Measurements from ENCODE around the gene MCCD1. TPM values are rescaled to one million over a fixed set of nuclear protein-coding genes. Genes with fewer than 3 reads are reported as not detected.
A peak's percentile ranks its signal among the peaks of the same experiment; 100 is the strongest.

The MCCD1 gene
- total RNA-seq, 2 donors from 2014 or later, result not detected

DNA sequence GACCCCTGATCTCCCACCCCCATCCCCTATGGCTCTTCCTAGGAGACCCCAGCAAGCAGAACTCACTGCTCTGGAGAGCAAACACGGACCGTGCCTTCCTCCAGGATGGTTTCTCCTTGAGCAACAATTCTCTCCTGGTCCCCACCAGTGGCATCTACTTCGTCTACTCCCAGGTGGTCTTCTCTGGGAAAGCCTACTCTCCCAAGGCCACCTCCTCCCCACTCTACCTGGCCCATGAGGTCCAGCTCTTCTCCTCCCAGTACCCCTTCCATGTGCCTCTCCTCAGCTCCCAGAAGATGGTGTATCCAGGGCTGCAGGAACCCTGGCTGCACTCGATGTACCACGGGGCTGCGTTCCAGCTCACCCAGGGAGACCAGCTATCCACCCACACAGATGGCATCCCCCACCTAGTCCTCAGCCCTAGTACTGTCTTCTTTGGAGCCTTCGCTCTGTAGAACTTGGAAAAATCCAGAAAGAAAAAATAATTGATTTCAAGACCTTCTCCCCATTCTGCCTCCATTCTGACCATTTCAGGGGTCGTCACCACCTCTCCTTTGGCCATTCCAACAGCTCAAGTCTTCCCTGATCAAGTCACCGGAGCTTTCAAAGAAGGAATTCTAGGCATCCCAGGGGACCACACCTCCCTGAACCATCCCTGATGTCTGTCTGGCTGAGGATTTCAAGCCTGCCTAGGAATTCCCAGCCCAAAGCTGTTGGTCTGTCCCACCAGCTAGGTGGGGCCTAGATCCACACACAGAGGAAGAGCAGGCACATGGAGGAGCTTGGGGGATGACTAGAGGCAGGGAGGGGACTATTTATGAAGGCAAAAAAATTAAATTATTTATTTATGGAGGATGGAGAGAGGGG lies 44.7 kb downstream of the MCCD1 start:
- no peaks in the 10 kb centered on the region for H3K4me1 ChIP-seq
- no peaks in the 10 kb centered on the region for H3K9me3 ChIP-seq
- no peaks in the 10 kb centered on the region for H3K36me3 ChIP-seq
- no peak overlapping the region for H3K9ac ChIP-seq (ENCODE audit: low read depth in 2 of 2, low read length in 2 of 2)
- H3K27ac ChIP-seq, result no peak overlapping the region
- intact Hi-C loops (cut with DNase I), result no loop called here
- no peak overlapping the region for H3K4me3 ChIP-seq
- TF ChIP-seq, protein P1, sequence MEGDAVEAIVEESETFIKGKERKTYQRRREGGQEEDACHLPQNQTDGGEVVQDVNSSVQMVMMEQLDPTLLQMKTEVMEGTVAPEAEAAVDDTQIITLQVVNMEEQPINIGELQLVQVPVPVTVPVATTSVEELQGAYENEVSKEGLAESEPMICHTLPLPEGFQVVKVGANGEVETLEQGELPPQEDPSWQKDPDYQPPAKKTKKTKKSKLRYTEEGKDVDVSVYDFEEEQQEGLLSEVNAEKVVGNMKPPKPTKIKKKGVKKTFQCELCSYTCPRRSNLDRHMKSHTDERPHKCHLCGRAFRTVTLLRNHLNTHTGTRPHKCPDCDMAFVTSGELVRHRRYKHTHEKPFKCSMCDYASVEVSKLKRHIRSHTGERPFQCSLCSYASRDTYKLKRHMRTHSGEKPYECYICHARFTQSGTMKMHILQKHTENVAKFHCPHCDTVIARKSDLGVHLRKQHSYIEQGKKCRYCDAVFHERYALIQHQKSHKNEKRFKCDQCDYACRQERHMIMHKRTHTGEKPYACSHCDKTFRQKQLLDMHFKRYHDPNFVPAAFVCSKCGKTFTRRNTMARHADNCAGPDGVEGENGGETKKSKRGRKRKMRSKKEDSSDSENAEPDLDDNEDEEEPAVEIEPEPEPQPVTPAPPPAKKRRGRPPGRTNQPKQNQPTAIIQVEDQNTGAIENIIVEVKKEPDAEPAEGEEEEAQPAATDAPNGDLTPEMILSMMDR (IDR thresholded peaks at IDR 0.05), result no peak
- H3K27me3 ChIP-seq, result no peaks in the 10 kb centered on the region
- DNase-seq, result no peak

DNA sequence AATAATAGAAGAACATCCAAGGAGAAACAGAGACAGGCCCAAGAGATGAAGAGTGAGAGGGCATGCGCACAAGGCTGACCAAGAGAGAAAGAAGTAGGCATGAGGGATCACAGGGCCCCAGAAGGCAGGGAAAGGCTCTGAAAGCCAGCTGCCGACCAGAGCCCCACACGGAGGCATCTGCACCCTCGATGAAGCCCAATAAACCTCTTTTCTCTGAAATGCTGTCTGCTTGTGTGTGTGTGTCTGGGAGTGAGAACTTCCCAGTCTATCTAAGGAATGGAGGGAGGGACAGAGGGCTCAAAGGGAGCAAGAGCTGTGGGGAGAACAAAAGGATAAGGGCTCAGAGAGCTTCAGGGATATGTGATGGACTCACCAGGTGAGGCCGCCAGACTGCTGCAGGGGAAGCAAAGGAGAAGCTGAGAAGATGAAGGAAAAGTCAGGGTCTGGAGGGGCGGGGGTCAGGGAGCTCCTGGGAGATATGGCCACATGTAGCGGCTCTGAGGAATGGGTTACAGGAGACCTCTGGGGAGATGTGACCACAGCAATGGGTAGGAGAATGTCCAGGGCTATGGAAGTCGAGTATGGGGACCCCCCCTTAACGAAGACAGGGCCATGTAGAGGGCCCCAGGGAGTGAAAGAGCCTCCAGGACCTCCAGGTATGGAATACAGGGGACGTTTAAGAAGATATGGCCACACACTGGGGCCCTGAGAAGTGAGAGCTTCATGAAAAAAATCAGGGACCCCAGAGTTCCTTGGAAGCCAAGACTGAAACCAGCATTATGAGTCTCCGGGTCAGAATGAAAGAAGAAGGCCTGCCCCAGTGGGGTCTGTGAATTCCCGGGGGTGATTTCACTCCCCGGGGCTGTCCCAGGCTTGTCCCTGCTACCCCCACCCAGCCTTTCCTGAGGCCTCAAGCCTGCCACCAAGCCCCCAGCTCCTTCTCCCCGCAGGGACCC lies 45.6 kb downstream of the MCCD1 start:
- TF ChIP-seq, protein P1 (IDR thresholded peaks at IDR 0.05), result no peak
- no peaks in the 10 kb centered on the region for H3K9me3 ChIP-seq
- H3K4me1 ChIP-seq, result no peaks in the 10 kb centered on the region
- H3K27me3 ChIP-seq, result no peaks in the 10 kb centered on the region
- intact Hi-C loops (cut with DNase I), result no loop called here
- H3K27ac ChIP-seq, result peak overlapping the region; percentile 1
- no peak overlapping the region for H3K9ac ChIP-seq (ENCODE audit: low read depth in 2 of 2, low read length in 2 of 2)
- H3K4me3 ChIP-seq, result no peak overlapping the region
- no peaks in the 10 kb centered on the region for H3K36me3 ChIP-seq
- DNase-seq, result no peak

DNA sequence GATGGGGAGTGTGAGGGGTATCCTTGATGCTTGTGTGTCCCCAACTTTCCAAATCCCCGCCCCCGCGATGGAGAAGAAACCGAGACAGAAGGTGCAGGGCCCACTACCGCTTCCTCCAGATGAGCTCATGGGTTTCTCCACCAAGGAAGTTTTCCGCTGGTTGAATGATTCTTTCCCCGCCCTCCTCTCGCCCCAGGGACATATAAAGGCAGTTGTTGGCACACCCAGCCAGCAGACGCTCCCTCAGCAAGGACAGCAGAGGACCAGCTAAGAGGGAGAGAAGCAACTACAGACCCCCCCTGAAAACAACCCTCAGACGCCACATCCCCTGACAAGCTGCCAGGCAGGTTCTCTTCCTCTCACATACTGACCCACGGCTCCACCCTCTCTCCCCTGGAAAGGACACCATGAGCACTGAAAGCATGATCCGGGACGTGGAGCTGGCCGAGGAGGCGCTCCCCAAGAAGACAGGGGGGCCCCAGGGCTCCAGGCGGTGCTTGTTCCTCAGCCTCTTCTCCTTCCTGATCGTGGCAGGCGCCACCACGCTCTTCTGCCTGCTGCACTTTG lies 46.7 kb downstream of the MCCD1 start, which contains the start of gene TNF:
Gene TNF, plus strand, starts transcription at position 231 of the 567 bp plus-strand sequence. Its CDS starts 177 bp downstream, at position 408.
- Histone ChIP-seq H3K27me3 (no peaks in the 10 kb centered on the region), H3K9me3 (no peaks in the 10 kb centered on the region), H3K36me3 (no peaks in the 10 kb centered on the region), H3K27ac (peak within 1 kb of the TSS; percentile 34), H3K9ac (ENCODE audit: low read depth in 2 of 2, low read length in 2 of 2) (peak within 1 kb of the TSS; percentile 13 to 46), H3K4me3 (peak within 1 kb of the TSS; percentile 34), H3K4me1 (peaks cover under 1% of the 10 kb centered on the region)
- TF ChIP-seq, protein P1 (IDR thresholded peaks at IDR 0.05), result no peak
- DNase-seq, result peak; percentile 62
- intact Hi-C loops (cut with DNase I), result no loop called here

DNA sequence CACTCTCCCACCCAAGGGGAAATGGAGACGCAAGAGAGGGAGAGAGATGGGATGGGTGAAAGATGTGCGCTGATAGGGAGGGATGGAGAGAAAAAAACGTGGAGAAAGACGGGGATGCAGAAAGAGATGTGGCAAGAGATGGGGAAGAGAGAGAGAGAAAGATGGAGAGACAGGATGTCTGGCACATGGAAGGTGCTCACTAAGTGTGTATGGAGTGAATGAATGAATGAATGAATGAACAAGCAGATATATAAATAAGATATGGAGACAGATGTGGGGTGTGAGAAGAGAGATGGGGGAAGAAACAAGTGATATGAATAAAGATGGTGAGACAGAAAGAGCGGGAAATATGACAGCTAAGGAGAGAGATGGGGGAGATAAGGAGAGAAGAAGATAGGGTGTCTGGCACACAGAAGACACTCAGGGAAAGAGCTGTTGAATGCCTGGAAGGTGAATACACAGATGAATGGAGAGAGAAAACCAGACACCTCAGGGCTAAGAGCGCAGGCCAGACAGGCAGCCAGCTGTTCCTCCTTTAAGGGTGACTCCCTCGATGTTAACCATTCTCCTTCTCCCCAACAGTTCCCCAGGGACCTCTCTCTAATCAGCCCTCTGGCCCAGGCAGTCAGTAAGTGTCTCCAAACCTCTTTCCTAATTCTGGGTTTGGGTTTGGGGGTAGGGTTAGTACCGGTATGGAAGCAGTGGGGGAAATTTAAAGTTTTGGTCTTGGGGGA lies 47.4 kb downstream of the MCCD1 start:
- H3K27me3 ChIP-seq, result no peaks in the 10 kb centered on the region
- TF ChIP-seq, protein P1 (IDR thresholded peaks at IDR 0.05), result no peak
- H3K27ac ChIP-seq, result peak overlapping the region; percentile 34
- intact Hi-C loops (cut with DNase I), result no loop called here
- H3K4me1 ChIP-seq, result peaks cover 4% of the 10 kb centered on the region
- peak overlapping the region; percentile 34 for H3K4me3 ChIP-seq
- H3K36me3 ChIP-seq, result no peaks in the 10 kb centered on the region
- peak overlapping the region; percentile 13 to 46 for H3K9ac ChIP-seq (ENCODE audit: low read depth in 2 of 2, low read length in 2 of 2)
- no peaks in the 10 kb centered on the region for H3K9me3 ChIP-seq
- no peak for DNase-seq

Data from colonic mucosa (tissue), 4 donors.